Skin of body (tissue), 2 donors: ENCODE data around the gene LYRM1. TPM values are rescaled to one million over a fixed set of nuclear protein-coding genes. Genes with fewer than 3 reads are reported as not detected.

Source experiments
- DNase-seq: peaks from one replicate; lab custom pipeline; 2025; lab: John Stamatoyannopoulos, UW
- total RNA-seq: library from RNA; depleted of rRNA; stranded (reverse); fragments of >200 nt; gene quantifications from one replicate; pipeline ENCODE4 v1.2.3, GENCODE V29; 2014

LYRM1 gene
- total RNA-seq, 1 donor from 2014 or later: 25.4 TPM

DNA sequence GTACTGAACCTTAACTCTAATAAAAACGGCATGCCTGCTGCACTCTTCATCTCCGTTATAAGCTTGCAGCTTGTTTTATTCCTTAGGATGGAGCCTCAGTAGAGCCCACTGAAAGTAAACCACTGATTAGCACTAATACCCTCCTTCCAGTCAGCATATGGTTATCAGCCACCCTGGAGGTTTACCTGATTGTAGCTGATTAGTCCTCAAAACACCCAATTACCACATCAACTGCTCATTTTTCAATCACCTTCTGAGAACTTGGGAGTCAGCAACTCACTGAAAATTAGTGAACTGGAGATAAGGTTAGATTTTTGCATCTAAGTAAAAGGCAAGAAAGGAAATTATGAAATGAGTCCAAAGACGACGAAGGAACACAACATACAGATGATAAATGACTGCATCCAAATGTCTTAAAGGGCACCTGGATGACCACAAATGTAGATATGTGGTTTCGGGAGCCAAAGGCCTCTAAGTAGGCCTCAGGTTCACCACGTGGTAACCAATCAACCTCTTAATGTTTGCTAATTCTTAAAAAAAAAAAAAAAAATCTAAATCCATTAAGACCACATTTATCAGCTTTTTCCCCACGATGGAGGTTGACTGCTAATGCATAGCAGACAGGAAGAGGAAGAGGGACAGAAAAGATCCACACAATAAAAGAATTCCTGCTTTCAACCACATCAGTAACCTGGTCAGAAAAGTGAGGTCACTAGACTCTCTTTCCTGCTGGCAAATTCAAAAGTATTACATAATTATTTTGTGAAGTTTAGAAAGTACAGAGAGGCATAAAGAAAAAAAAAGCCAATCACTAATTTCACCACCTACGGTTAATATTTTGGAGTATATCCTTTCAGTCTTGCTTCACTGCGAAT, 28.4 kb upstream of the LYRM1 start:
- DNase-seq: no peak

DNA sequence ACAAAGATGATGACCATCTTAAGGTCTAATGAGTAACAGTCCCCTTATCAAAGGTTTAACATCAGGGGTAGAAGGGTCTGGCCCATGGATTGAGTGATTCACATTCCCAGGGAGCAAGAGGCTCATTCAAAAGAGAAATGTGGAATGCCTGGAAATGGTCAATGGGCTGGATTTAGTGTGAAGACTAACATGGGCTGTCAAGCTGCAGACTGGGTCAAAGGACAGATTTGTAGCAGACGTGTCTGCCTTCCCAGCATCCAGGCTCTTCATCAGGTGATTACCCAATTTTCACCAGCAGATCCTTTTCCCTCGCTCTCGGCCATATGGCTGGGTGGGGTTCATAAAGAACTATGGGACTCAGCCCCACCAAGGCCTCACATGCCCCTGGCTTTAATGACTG, 27.2 kb upstream of the LYRM1 start:
- no peak for DNase-seq

DNA sequence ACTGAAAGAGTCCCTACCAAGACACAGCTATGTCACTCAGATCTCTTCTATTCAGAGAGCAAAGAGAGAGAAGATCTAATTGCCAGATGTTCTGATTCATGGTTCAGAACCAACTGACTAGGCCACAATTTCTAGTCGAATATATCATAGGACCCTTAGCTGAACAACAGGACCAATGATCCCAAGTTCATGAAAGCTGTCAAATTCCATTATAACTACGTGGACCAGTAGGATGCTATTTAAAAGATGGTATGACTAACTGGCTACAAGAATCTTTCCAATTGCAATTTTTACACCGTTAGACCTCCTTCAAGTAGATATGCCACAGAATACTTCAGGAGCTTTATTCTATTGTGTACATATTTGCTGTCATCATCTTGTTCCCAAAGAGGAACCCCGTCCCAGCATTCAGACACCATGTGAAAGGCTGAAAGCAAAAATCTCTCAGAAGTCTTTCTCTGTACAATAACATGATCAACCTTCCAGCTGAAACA, 26.4 kb upstream of the LYRM1 start:
- no peak for DNase-seq

DNA sequence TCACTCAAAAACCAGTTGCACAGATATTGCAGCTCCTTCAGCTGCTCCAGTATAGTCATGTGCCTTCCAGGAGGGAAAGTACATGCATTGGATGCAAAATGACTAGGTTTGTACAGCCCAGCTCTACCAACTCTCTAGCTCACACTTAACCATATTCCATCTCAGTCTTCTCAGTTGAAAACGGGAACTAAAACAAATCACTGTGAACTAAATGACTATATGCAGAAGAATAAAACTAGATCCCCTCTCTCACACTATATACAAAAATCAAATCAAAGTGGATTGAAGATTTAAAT, 25.3 kb upstream of the LYRM1 start:
- DNase-seq: no peak

- no peak for DNase-seq
Observed at GRCh38 chr16:20878682-20879147, 21.9 kb upstream of the LYRM1 start.

DNA sequence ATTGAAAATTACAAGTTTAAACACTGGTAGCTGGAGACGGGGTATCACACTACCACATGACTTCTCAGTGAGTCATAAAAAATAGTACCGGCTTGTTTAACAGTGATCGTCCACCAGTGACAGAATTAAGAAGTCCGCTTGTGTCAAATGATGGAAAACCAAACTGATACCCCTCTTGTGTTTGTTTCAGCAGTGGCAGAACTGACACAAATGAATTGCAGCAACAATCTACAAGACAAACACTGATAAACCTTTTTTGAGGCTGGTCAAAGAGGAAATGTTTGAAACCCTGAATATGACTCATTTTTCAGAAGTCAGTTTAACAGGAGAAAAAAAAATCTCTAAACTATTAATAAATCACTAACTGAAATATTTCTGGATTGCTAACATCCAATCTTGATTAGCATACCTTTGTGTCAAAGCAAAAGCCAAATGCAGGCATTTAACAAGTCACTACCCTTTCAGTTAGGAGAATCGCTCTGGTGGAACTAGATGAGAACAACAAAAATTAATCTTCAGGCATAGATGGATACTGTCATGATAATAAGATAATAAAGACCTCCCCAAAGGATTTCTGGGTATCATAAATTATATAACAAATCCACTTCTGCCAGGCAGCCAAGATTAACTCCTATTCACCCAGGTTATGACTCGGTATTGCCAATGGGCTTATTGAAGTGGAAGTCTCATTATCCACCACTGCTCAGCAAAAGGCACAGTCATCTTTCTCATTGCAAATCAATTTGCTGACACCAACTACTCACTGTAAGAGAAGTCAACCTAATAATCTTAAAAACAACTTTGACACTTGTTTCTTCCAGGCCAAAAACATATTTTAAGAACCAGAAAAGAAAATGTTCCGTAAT, 21.2 kb upstream of the LYRM1 start:
- no peak for DNase-seq

DNA sequence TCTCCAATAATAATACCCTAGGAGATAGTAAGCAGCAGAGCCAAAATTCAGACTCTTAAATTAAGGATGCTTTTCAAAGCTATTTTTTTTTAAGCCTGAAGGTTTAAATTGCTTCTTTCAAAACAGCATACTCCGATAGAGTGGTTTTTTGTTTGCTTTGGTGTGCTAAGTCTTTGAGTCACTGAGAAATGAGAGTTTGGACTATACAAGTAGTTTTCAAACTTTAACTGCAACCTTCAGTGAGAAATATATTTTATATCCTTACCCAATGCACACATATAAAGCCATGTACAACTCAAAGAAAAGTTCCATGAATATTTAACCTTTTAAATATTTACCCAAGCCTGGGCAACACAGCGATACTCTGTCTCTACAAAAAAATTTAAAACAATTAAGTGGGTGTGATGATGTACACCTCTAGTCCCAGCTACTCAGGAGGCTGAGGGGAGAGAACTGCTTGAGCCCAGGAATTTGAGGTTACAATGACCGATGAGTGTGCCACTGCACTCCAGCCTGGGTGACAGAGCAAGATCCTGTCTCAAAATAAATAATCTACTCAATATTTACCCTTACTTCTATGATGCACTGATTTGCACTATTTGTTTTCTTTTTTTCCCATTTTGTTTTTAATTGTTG, 19.6 kb upstream of the LYRM1 start:
- DNase-seq: no peak

- no peak for DNase-seq
Observed at GRCh38 chr16:20881503-20881878, 19.1 kb upstream of the LYRM1 start.

GRCh38 chr16:20883554-20884239, 16.9 kb upstream of the LYRM1 start:
- DNase-seq: no peak

DNA sequence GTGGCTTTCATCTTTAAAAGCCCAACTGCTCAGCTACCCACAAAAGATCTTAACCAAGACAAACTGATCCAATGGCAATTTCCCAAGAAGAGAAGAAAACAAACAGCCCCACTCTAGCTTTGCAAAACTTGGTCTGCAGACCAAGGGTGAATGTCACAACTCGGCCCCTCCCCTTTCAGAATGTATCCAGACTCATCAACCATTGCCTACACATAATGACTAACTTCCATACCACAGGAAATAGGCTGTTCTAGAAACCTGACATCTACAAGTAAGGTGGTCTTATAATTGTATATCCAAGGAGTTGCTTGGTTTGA, 16.4 kb upstream of the LYRM1 start:
- DNase-seq: no peak

GRCh38 chr16:20886320-20886719, 14.3 kb upstream of the LYRM1 start:
- no peak for DNase-seq

- no peak for DNase-seq
Observed at GRCh38 chr16:20887207-20887606, 13.4 kb upstream of the LYRM1 start.

DNA sequence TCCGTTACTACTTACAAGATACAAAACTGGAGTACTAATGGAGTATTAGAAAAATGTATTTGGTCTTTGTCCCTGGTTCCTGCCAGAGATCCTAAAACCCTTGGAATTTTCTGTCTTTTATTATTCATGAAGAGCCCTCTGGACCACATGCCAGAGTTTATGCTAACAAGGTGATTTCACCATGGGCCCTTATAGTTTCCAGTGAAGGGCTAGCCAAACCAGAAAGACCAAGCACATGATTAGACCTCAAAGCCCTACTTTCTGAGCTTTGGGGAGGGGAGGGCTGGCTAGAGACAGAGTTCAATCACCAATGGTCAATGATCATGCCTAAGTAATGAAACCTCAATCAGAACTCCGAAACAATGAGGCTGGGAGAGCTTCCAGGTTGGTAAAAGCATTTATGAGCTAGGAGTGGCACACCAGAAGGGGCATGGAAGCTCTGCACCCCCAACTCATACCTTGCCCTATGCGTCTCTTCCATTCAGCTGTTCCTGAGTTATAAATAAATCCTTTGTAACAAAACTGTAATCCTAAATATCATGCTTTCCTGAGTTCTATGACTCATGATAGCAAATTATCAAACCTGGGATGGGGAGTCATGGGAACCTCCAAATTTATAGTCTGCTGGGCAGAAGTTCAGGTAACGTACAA, 10.8 kb upstream of the LYRM1 start:
- DNase-seq: no peak

- DNase-seq: no peak
Observed at GRCh38 chr16:20894388-20894787, 6.2 kb upstream of the LYRM1 start.

DNA sequence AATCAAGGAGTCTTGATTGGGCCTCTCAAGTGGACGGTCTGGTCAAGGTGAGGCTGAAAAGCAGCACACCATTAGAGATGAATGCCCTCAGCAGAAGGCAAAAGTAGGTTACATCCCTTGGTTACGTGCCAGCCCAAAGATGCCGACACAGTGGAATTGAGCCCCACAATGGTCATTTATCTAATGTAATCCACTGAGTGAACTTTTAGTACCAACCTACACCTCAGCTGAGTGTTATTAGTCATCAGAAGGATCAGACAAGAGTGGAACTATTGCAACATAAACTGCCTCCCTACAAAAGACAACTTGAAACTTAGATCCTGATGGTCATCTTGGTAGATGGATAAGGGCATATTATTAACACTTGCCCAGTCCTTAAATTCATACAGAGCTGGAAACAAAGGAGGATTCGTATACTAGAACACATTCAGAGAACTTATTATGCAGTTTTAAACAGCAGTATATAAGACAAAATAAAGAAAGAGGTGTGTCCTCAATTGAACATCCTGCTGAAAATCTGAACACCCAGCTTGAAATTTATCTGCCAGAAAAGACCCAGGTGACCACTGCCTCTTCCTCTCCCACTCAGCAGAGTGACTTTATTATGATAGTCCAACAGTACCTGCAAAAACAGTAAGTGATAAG, 3.2 kb upstream of the LYRM1 start:
- no peak for DNase-seq

DNA sequence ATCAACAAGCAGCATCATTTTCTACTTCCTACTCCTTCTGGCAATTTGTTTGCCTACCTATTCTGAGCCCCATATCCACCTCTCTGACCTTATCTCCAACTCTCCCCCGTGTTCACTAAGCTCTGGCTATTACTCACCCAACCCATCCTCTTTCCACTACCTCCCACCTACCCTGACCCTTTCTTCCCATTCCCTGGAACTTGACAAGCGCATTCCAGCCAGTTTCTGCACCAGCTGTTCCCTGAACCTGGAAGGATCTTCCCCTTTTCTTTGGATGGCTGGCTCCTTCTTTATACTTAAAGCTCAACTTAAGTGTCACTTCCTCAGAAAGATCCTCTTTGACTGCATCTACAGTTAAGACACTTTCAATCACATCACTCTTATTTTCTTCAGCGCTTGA, 2.6 kb upstream of the LYRM1 start:
- no peak for DNase-seq

DNA sequence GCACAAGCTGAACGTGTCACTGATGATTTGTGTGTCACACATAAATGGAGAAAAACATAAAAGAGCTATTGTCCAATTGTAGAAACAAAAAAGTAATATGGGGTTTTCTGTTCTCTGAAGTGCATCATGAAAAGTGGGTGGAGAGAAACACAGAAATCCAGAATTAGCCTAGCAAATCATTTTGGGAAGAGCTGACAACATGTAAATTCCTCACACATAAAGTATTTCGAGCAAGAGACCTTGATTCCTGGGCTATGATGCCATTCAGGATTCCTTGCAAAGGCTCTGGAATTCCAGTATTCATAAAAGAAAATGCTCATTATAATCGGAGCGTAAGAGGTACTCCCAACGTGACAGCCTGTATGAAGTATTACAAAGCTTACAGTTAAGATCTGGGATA, 1.5 kb upstream of the LYRM1 start:
- peak; percentile 56 for DNase-seq

DNA sequence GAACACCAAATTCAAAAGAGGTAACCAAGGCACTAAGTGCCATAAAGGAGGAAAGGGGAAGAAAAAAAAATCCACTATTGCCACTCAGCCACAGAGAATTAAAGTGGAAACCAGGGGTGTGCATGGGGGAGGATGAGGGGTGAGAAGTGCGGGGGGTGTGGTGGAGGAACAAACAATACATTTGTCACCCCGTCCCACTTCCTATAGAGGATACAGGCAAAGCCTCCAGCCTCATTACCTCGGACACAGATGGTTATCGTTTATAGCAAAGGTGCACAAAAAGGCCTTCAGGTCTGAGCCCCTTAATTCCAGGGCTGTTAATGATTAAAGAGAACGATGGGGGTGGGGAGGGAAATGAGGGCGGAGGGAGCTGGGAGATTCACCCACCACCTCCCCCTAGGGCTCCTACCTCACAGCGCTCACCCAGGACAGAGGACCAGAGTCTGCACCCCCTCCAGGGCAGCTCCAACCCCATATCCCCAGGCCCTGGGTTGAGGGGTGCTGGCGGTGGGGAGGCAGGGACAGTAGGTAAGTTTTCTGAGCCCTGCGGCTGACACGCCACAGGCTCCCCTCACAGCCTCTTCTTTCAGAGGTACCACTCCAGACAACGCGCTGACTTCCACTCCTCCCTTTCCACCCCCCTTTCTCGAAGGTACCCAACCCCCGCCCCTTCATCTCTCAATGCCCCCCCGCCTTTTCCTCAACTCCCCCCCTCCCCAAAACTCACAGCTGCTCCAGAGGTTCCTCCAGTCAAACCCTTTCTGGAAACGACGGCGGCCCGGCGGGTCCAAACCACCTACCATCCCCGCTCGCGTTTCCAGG, 883 bp upstream of the LYRM1 start:
- DNase-seq: no peak

- no peak for DNase-seq
Observed at GRCh38 chr16:20901068-20901435, 481 bp downstream of the LYRM1 start.
